Loucy (cell line): ENCODE measurements around the gene CALML3.

Source experiments
- CTCF ChIP-seq: fragments of 200-600 bp; sonication (generic); conservative IDR thresholded peaks from 2 replicates; pipeline ENCODE4 v1.5.1; 2014; ENCODE audit warnings: mild to moderate bottlenecking, antibody characterized with exemption, low read length
- EZH2phosphoT487 ChIP-seq: fragments of 200-600 bp; IDR thresholded peaks from 2 replicates; pipeline ENCODE4 v1.6.1; 2018; ENCODE audit warnings: antibody characterized with exemption, mild to moderate bottlenecking, moderate library complexity, borderline replicate concordance

DNA sequence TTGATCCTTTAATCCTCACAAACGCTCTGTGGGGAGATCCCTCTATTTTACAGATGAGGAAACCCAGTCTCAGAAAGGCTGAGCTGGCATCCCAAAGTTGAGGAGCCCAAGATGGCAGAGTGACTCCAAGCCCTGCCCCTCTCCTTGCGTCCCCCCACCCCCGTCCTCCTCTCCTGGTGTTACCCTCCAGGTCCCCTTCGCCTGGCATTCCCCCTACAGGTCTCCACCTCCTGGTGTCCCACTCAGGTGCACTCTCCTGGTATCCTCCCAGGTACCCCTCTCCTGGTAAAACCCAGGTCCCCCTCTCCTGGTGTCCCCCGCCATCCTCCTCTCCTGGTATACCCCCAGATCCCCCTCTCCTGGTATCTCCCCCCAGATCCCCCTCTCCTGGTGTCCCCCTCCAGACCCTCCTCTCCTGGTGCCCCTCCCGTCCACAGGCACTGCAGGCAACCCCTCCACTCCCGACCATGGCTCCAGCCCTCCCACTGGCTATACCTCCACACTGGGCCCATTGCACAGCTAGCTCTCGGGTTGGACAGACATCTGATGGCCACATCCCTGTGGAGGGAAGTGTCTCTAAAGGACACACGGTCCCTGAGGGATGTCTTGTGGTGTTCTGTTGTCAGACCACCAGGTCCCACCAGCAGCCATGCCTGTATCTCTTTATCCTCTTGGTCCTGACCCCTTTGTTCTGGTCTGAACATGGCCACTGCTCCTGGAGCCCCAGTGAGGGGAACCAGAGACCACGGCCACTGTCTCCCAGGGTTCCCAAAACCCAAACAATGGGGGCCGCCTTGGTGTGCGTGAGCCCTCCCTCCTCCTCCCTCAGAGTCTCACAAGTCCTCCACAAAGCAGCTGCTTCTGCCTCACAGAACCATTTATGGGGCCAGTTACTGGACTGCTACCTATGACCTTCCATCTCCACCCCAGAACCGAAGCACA, 37.2 kb downstream of the CALML3 start:
- TF ChIP-seq CTCF = no peak
- no peak for TF ChIP-seq EZH2phosphoT487
